PC-3 (cell line): ENCODE measurements around the gene MARK2. TPM values are rescaled to one million over a fixed set of nuclear protein-coding genes. Genes with fewer than 3 reads are reported as not detected.

Experiments
- ATAC-seq: fragments of 200-7000 bp; cut with Tn5 transposase; 2 replicates; pipeline ENCODE4 v1.9.1; 2020; ENCODE audit warnings: mild to moderate bottlenecking, moderate library complexity
- BruUV-seq: library from RNA; stranded (reverse); fragments of 400-500 nt; replicated peaks from 2 replicates; lab custom pipeline; 2021; lab: Mats Ljungman, UMichigan
- CTCF ChIA-PET: fragments of 300-600 bp; sonication (Branson Sonifier 250); formaldehyde crosslinking; loops from one replicate; lab custom pipeline; 2022; ENCODE audit warnings: antibody characterized with exemption; lab: Charles Lee
- POLR2A ChIA-PET: fragments of 300-600 bp; sonication (Branson Sonifier 250); formaldehyde crosslinking; loops from one replicate; lab custom pipeline; 2022; ENCODE audit warnings: antibody characterized with exemption; ENCODE audit not compliant: unreplicated experiment; lab: Charles Lee
- DNase-seq: peaks from one replicate; pipeline ENCODE4 v3.0.0-alpha.2; 2015
- H2AFZ ChIP-seq: fragments of 300-600 bp; sonication (generic); 2 replicates; pipeline ENCODE4 v1.6.0; 2016; ENCODE audit warnings: antibody characterized with exemption, low read length
- H3F3A ChIP-seq: fragments of 300-600 bp; sonication (generic); one replicate; pipeline ENCODE4 v1.6.0; 2017; ENCODE audit warnings: antibody characterized with exemption, low read length, control low read depth, mild to moderate bottlenecking; ENCODE audit not compliant: unreplicated experiment
- H3K27ac ChIP-seq: fragments of 300-600 bp; sonication (generic); 2 replicates; pipeline ENCODE4 v1.5.1; 2016; ENCODE audit warnings: mild to moderate bottlenecking, low read length
- H3K27me3 ChIP-seq: fragments of 300-600 bp; sonication (generic); 2 replicates; pipeline ENCODE4 v1.6.1; 2016; ENCODE audit warnings: low read length, mixed read lengths
- H3K36me3 ChIP-seq: fragments of 300-600 bp; sonication (generic); 2 replicates; pipeline ENCODE4 v1.6.1; 2016; ENCODE audit warnings: low read depth, mixed run types, low read length, mixed read lengths
- H3K4me1 ChIP-seq: fragments of 300-600 bp; sonication (generic); 2 replicates; pipeline ENCODE4 v1.5.1; 2016; ENCODE audit warnings: low read length; ENCODE audit not compliant: insufficient read depth
- H3K4me2 ChIP-seq: fragments of 300-600 bp; sonication (generic); 2 replicates; pipeline ENCODE4 v1.6.0; 2016; ENCODE audit warnings: low read length
- H3K4me3 ChIP-seq: fragments of 300-600 bp; sonication (generic); 2 replicates; pipeline ENCODE4 v1.5.1; 2016; ENCODE audit warnings: mild to moderate bottlenecking, low read length, mixed read lengths
- H3K79me2 ChIP-seq: fragments of 300-600 bp; sonication (generic); 2 replicates; pipeline ENCODE4 v1.6.1; 2017; ENCODE audit warnings: low read length, mixed read lengths
- H3K9ac ChIP-seq: fragments of 300-600 bp; sonication (generic); 2 replicates; pipeline ENCODE4 v1.6.0; 2016; ENCODE audit warnings: mild to moderate bottlenecking, low read length
- H3K9me2 ChIP-seq: fragments of 300-600 bp; sonication (generic); replicated peaks from 2 replicates; pipeline ENCODE4 v1.6.1; 2016; ENCODE audit warnings: mixed run types, low read length, mixed read lengths
- H3K9me3 ChIP-seq: fragments of 300-600 bp; sonication (generic); 2 replicates; pipeline ENCODE4 v1.6.1; 2016; ENCODE audit warnings: low read length, mixed read lengths
- H4K20me1 ChIP-seq: fragments of 300-600 bp; sonication (generic); 2 replicates; pipeline ENCODE4 v1.6.1; 2016; ENCODE audit warnings: low read length, mixed read lengths
- CTCF ChIP-seq: fragments of 300-600 bp; sonication (generic); conservative IDR thresholded peaks from 2 replicates; pipeline ENCODE4 v1.5.1; 2017; ENCODE audit warnings: antibody characterized with exemption, low read depth, mild to moderate bottlenecking, low read length
- EZH2 ChIP-seq: fragments of 300-600 bp; sonication (generic); IDR thresholded peaks from one replicate; pipeline ENCODE4 v1.6.1; 2017; ENCODE audit warnings: antibody characterized with exemption, mild to moderate bottlenecking, low read length; ENCODE audit not compliant: unreplicated experiment
- EZH2phosphoT487 ChIP-seq: fragments of 300-600 bp; sonication (generic); IDR thresholded peaks from 2 replicates; pipeline ENCODE4 v1.6.1; 2018; ENCODE audit warnings: mild to moderate bottlenecking, antibody characterized with exemption, low read length, borderline replicate concordance
- intact Hi-C: fragments of 100-400 bp; cut with micrococcal nuclease; formaldehyde crosslinking; loops from 2 replicates; pipeline ENCODE4 v1.9.0; 2023
- total RNA-seq: library from RNA; depleted of rRNA; stranded (reverse); fragments of >200 nt; gene quantifications from 2 replicates; pipeline ENCODE4 v1.2.3, GENCODE V29; 2014

Gene MARK2
- total RNA-seq, 1 experiment from 2014 or later = 60.1 TPM

- DNase-seq (peak; percentile 90), ATAC-seq (peak; percentile 68)
- TF ChIP-seq EZH2 (no peak), EZH2phosphoT487 (no peak), CTCF (no peak)
- peak overlapping the region; percentile 85 for H3K27ac ChIP-seq
- 0 out of 2 replicates have a peak overlapping the region, but pooled peaks have one; percentile 1 for H2AFZ ChIP-seq
- BruUV-seq = no TSS peak
- ChIA-PET POLR2A (interaction anchor here (0.6 kb wide), 2 partner anchors 13 to 69 kb away, joined by 3 to 4 read pairs; no protein-coding TSS in a partner anchor), CTCF (interaction anchor here (0.5 to 1.5 kb wide), 2 partner anchors 8 to 143 kb away, joined by 4 to 5 read pairs; no protein-coding TSS in a partner anchor)
- peak overlapping the region; percentile 1; the same call in 1 of the 2 replicates for H3K4me3 ChIP-seq
- H3K4me2 ChIP-seq = peak overlapping the region; percentile 50
- H3F3A ChIP-seq = no peaks in the 10 kb centered on the region
- H3K9me2 ChIP-seq = no peaks in the 10 kb centered on the region
- no peaks in the 10 kb centered on the region for H3K36me3 ChIP-seq
- H3K9me3 ChIP-seq = no peaks in the 10 kb centered on the region
- H3K4me1 ChIP-seq = peaks cover 32% of the 10 kb centered on the region
- H3K27me3 ChIP-seq = no peaks in the 10 kb centered on the region
- no peaks in the 10 kb centered on the region for H3K79me2 ChIP-seq
- peak overlapping the region; percentile 37 for H3K9ac ChIP-seq
- H4K20me1 ChIP-seq = no peaks in the 10 kb centered on the region
- intact Hi-C loops = no loop called here
These were observed 36.1 kb upstream of the MARK2 start for GRCh38 chr11:63802637-63803414.

GRCh38 chr11:63804259-63804658, 34.7 kb upstream of the MARK2 start:
- CTCF ChIA-PET = no interaction called here
- H3K27me3 ChIP-seq = no peaks in the 10 kb centered on the region

More at GRCh38 chr11:63804259-63804658, 34.7 kb upstream of the MARK2 start:
- H4K20me1 ChIP-seq = no peaks in the 10 kb centered on the region
- intact Hi-C loops = no loop called here
- no peak overlapping the region for H3K4me3 ChIP-seq
- H2AFZ ChIP-seq = peak overlapping the region; percentile 9; the same call in 1 of the 2 replicates
- ATAC-seq (peak; percentile 86), DNase-seq (peak; percentile 98)
- H3K9me3 ChIP-seq = no peaks in the 10 kb centered on the region
- POLR2A ChIA-PET = interaction anchor here (0.6 kb wide), 1 partner anchor 164 kb away, joined by 3 read pairs; no protein-coding TSS in a partner anchor
- H3K4me2 ChIP-seq = peak overlapping the region; percentile 58
- no peak for TF ChIP-seq EZH2phosphoT487
- no peak for TF ChIP-seq EZH2
- TF ChIP-seq CTCF = no peak
- H3K9ac ChIP-seq = no peak overlapping the region
- H3F3A ChIP-seq = no peaks in the 10 kb centered on the region
- peak overlapping the region; percentile 85 for H3K27ac ChIP-seq
- BruUV-seq = no TSS peak
- H3K4me1 ChIP-seq = peaks cover 32% of the 10 kb centered on the region
- no peaks in the 10 kb centered on the region for H3K36me3 ChIP-seq
- no peaks in the 10 kb centered on the region for H3K9me2 ChIP-seq
- no peaks in the 10 kb centered on the region for H3K79me2 ChIP-seq
